ENCODE measurements around the gene NF1.

GRCh38 chr17:31297090-31297489 is 202.3 kb downstream of the NF1 start, which contains the start of gene OMG:
- TF ChIP-seq POLR2A (IDR thresholded peaks at IDR 0.05) (no peak), EP300 (IDR thresholded peaks at IDR 0.05) (no peak), CTCF (IDR thresholded peaks at IDR 0.05) (no peak)

Data from gastroesophageal sphincter (tissue), 3 donors.